ENCODE measurements around the gene NUP98. TPM values are rescaled to one million over a fixed set of nuclear protein-coding genes. Genes with fewer than 3 reads are reported as not detected.
"Not testable (repeated sequence)": the region's sequence is repeated elsewhere in the genome, so short reads cannot be mapped to it uniquely, and the experiment has no call there.

NUP98 gene
- polyA plus RNA-seq, 3 donors = 59.2 to 78.2 (median 64.6) TPM

DNA sequence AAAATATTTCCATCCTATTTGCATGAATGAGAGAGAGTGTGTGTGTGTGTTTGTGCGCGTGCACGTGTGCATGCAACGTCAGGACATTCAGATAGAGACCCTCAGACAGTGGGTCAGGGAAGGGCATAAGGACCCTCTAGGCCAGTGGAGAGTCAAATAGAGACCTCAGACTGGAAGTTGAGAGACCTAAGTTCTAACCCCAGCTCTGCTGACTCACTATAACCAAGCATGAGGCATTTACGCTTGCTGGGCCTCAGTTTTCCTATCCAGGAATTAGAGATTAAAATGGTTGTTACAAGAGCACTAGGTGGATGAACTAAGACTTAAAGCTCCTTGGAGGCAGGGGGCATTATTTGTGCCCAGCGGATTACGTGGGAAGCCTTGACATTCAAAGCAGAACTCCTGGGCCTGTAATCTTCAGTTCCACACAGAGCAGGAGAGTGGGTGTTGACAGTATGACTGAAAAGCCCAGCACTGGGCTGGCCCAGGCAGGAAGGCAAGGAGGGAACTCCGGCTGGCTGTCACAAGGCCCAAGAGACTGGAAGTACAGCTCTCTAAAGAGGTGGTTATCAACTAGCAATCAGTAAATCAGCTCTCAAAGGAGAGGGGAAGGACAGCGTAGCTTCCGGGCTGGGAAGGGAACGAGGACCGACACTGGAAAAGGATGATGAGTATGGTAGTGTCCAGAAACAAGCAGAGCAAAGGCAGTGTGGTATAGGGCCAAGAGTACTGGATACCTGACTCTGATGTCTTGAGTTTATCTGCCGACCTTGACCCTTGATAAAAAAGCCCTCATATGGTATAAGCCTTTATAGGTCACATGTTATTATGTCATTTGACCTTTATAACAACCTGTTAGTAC is 34.3 kb upstream of the NUP98 start:
- DNase-seq (ENCODE audit: extremely low read depth in 1 of 11, low read depth in 9 of 11, low spot score in 4 of 11) = no peak

DNA sequence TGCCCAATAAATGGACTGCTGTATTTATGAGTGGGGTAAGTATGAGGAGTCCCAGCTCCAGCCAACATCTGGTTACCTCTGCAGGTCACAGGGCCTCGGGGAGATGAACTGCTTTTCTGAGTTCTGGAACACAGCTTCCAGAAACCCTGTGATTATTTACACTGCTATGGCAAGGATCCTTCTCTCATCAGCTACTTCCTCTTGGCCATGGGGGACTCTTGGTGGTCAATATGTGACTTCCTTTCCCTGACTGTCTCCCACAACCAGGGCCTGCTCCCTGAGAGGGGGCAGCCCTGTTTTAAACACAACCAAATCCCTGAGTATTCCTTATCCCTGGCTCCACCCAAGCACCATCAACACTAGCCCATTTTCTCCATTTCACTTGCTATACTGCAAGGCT is 33.4 kb upstream of the NUP98 start:
- no peak for DNase-seq (ENCODE audit: extremely low read depth in 1 of 11, low read depth in 9 of 11, low spot score in 4 of 11)

GRCh38 chr11:3830088-3830487 is 32.7 kb upstream of the NUP98 start:
- no peak for DNase-seq (ENCODE audit: extremely low read depth in 1 of 11, low read depth in 9 of 11, low spot score in 4 of 11)

DNA sequence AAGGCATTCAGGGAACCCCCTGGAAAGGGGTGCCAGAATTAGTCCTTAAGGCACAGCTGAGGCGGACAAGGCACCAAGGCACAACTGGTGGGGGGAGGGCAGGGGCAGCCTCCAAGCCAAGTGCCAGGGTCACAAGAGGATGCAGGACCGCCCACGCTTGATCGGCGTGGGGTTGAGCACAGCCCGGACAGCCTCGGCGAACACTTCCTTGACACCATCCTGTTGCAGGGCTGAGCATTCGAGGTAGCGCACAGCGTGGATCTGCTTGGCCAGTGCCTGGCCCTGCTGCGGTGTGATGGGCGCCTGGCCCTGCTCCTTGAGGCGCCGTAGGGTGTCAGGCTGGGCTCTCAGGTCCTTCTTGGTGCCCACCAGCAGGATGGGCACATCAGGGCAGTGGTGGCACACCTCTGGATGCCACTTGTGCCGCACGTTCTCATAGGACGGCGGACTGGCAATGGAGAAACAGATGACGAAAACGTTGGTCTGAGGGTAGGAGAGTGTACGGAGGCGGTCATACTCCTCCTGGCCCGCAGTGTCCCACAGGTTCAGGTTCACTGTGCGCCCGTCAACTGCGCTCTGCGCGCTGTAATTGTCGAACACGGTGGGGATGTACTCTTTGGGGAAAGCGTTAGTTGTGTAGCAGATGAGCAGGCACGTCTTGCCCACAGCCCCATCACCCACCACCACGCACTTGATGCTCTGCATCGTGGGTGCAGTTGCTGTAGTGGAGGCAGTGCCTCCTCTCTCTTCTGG is 30.3 kb upstream of the NUP98 start:
- DNase-seq (ENCODE audit: extremely low read depth in 1 of 11, low read depth in 9 of 11, low spot score in 4 of 11) = no peak

GRCh38 chr11:3826721-3827120 is 29.4 kb upstream of the NUP98 start:
- no peak for DNase-seq (ENCODE audit: extremely low read depth in 1 of 11, low read depth in 9 of 11, low spot score in 4 of 11)

DNA sequence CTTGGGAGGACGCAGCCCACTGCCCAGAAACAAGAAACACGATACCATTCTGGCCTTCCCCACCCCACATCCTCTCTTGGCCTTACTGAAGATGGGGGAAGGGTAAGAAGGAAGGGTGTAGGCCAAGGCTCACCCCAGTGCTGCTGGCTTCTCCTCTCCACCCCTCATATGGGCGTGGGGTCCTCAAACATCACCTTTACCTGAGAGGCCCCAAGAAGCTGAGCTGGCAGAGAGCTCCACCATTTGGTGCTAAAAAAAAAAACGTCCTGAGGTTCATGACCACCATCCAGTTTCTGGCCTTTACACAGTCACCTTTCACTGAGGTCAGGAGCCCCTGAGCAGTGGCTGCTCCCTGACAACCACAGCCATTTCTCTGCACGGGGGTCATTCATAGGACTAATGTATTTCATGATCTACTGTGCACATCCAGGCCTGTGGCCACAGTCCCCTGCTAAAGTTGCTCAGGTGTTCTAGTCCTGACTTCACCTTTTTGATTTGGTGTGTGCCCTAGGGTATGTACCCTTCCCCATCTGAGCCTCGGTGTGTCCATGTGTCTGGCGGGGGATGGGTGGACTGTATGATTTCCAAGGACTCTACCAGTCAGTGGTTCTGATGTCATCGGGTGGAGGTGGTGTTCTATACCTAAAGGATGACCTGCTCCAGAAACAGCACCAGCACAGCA is 28.3 kb upstream of the NUP98 start:
- no peak for DNase-seq (ENCODE audit: extremely low read depth in 1 of 11, low read depth in 9 of 11, low spot score in 4 of 11)

- DNase-seq (ENCODE audit: extremely low read depth in 1 of 11, low read depth in 9 of 11, low spot score in 4 of 11) = no peak
These were observed 27.5 kb upstream of the NUP98 start for GRCh38 chr11:3824714-3825472.

DNA sequence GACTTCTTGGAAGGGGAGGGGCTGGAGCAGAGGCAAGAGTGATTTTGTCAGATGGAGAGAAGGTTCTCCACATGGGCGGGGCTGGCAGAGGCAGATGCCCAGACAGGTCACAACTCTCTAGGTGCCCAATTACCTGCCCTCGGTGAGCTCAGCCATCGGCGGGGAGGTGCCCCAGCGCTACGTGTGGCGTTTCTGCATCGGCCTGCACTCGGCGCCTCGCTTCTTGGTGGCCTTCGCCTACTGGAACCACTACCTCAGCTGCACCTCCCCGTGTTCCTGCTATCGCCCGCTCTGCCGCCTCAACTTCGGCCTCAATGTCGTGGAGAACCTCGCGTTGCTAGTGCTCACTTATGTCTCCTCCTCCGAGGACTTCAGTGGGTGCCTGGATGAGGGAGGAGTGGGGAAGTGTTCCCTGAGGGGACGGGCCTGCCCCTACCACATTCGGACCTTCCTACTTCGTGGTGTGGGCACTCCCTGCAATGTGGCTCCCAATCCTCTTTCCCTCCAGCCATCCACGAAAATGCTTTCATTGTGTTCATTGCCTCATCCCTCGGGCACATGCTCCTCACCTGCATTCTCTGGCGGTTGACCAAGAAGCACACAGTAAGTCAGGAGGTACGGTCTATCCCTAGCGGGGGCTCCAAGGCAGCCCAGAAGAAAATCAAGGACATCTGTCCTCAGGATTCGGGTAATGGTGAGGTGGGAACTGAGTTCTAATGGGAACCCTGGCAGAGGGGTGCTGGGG is 26.6 kb upstream of the NUP98 start:
- DNase-seq (ENCODE audit: extremely low read depth in 1 of 11, low read depth in 9 of 11, low spot score in 4 of 11) = no peak

- no peak for DNase-seq (ENCODE audit: extremely low read depth in 1 of 11, low read depth in 9 of 11, low spot score in 4 of 11)
These were observed 25.9 kb upstream of the NUP98 start for GRCh38 chr11:3823303-3823702.

DNA sequence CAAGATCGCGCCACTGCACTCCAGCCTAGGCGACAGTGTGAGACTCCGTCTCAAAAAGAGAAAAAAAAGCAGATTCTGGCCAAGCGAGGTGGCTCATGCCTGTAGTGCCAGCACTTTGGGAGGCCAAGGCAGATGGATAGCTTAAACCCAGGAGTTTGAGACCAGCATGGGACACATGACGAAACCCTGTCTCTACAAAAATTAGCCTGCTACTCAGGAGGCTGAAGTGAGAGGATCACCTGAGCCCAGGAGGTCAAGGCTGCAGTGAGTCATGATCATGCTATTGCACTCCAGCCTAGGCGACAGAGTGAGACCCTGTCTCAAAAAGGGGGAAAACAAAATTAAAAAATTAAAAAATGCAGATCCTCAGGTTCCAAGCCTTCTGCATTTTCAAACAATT is 25.0 kb upstream of the NUP98 start:
- DNase-seq (ENCODE audit: extremely low read depth in 1 of 11, low read depth in 9 of 11, low spot score in 4 of 11) = no peak

GRCh38 chr11:3820971-3821370 is 23.6 kb upstream of the NUP98 start:
- no peak for DNase-seq (ENCODE audit: extremely low read depth in 1 of 11, low read depth in 9 of 11, low spot score in 4 of 11)

GRCh38 chr11:3817181-3817800 is 19.9 kb upstream of the NUP98 start:
- DNase-seq (ENCODE audit: extremely low read depth in 1 of 11, low read depth in 9 of 11, low spot score in 4 of 11) = no peak

DNA sequence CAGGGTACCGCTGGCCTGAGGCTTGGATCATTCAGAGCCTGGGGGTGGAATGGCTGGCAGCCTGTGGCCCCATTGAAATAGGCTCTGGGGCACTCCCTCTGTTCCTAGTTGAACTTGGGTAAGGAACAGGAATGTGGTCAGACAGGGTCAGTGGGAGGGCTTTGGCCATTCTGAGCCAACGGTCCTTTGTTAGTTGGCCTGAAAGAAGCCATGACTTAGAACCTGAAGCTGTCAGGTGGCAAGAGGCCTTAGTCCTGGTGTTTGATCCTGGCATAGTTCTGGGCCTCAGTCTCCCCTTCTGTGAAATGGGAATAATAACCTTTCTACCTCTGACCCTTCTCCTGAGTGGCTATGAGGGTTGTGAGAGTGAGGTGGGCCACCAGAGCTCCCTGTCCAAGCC is 19.3 kb upstream of the NUP98 start:
- no peak for DNase-seq (ENCODE audit: extremely low read depth in 1 of 11, low read depth in 9 of 11, low spot score in 4 of 11)

- DNase-seq (ENCODE audit: extremely low read depth in 1 of 11, low read depth in 9 of 11, low spot score in 4 of 11) = no peak
These were observed 18.5 kb upstream of the NUP98 start for GRCh38 chr11:3815845-3816244.

DNA sequence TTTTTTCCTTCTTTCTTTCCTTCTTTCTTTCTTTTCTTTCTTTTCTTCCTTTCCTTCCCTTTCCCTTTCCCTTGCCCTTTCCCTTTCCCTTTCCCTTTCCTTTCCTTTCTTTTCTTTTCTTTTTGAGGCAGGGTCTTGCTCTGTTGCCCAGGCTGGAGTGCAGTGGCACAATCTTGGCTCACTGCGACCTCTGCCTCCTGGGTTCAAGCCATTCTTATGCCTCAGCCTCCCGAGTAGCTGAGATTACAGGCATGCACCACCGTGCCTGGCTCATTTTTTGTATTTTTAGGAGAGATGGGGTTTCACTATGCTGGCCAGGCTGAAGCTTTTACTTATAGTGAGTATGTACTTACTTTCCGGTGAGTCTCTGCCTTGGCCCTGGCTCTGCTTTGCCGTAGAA is 17.5 kb upstream of the NUP98 start:
- not testable (repeated sequence) for DNase-seq (ENCODE audit: extremely low read depth in 1 of 11, low read depth in 9 of 11, low spot score in 4 of 11)

GRCh38 chr11:3810951-3811350 is 13.6 kb upstream of the NUP98 start:
- no peak for DNase-seq (ENCODE audit: extremely low read depth in 1 of 11, low read depth in 9 of 11, low spot score in 4 of 11)

GRCh38 chr11:3810446-3810845 is 13.1 kb upstream of the NUP98 start:
- no peak for DNase-seq (ENCODE audit: extremely low read depth in 1 of 11, low read depth in 9 of 11, low spot score in 4 of 11)

- DNase-seq (ENCODE audit: extremely low read depth in 1 of 11, low read depth in 9 of 11, low spot score in 4 of 11) = no peak
These were observed 12.2 kb upstream of the NUP98 start for GRCh38 chr11:3809624-3809928.
